ENCODE measurements around the gene IGLON5. TPM values are rescaled to one million over a fixed set of nuclear protein-coding genes. Genes with fewer than 3 reads are reported as not detected.

Gene IGLON5
- total RNA-seq, 1 experiment from 2014 or later: 41.2 TPM

- no peaks in the 10 kb centered on the region for H3K9me3 Mint-ChIP-seq
- no peaks in the 10 kb centered on the region for H3K27me3 Mint-ChIP-seq (ENCODE audit: low read depth)
- TF ChIP-seq ERG (CRISPR knock-in tag; IDR thresholded peaks at IDR 0.05): no peak
- no peak for TF ChIP-seq JUN (CRISPR knock-in tag; IDR thresholded peaks at IDR 0.05)
- TF ChIP-seq ZNF232 (CRISPR knock-in tag; IDR thresholded peaks at IDR 0.05): no peak
- no peak for TF ChIP-seq ZNF425 (CRISPR knock-in tag; conservative IDR thresholded peaks at IDR 0.05)
- DNase-seq (ENCODE audit: low spot score) (no peak), ATAC-seq (no peak)
- ChIA-PET POLR2A (no interaction called here), CTCF (no interaction called here)
- no peaks in the 10 kb centered on the region for H3K36me3 Mint-ChIP-seq
- H3K4me3 Mint-ChIP-seq: no peak overlapping the region
- H3K27ac Mint-ChIP-seq: no peak overlapping the region
- H3K4me1 Mint-ChIP-seq: peaks cover 20% of the 10 kb centered on the region
These were observed 46.5 kb downstream of the IGLON5 start for GRCh38 chr19:51357952-51358351.

- no peak for TF ChIP-seq IRF1 (CRISPR knock-in tag; IDR thresholded peaks at IDR 0.05)
- no peak for TF ChIP-seq ZNF219 (CRISPR knock-in tag; IDR thresholded peaks at IDR 0.05; ENCODE audit: borderline replicate concordance)
- no peak for TF ChIP-seq USF2 (CRISPR knock-in tag; IDR thresholded peaks at IDR 0.05)
- TF ChIP-seq ESRRA (CRISPR knock-in tag; IDR thresholded peaks at IDR 0.05; ENCODE audit: borderline replicate concordance): no peak
- TF ChIP-seq SMAD4 (CRISPR knock-in tag; IDR thresholded peaks at IDR 0.05): no peak
- TF ChIP-seq PREB (CRISPR knock-in tag; IDR thresholded peaks at IDR 0.05; ENCODE audit: borderline replicate concordance): no peak
- Mint-ChIP-seq H3K36me3 (no peaks in the 10 kb centered on the region), H3K27me3 (ENCODE audit: low read depth) (no peaks in the 10 kb centered on the region), H3K4me1 (peaks cover 24% of the 10 kb centered on the region), H3K4me3 (no peak overlapping the region), H3K9me3 (no peaks in the 10 kb centered on the region), H3K27ac (no peak overlapping the region)
- POLR2A ChIA-PET: no interaction called here
- DNase-seq (ENCODE audit: low spot score): no peak
- CTCF ChIA-PET: interaction anchor here (1.1 kb wide), 1 partner anchor 20 kb away, joined by 3 read pairs; no protein-coding TSS in a partner anchor
- no peak for ATAC-seq
These were observed 47.9 kb downstream of the IGLON5 start for GRCh38 chr19:51359294-51359693.

- Mint-ChIP-seq H3K36me3 (no peaks in the 10 kb centered on the region), H3K27me3 (ENCODE audit: low read depth) (no peaks in the 10 kb centered on the region), H3K4me3 (no peak overlapping the region), H3K27ac (no peak overlapping the region), H3K9me3 (no peaks in the 10 kb centered on the region), H3K4me1 (peaks cover 26% of the 10 kb centered on the region)
- no peak for ATAC-seq
- POLR2A ChIA-PET: no interaction called here
- no peak for DNase-seq (ENCODE audit: low spot score)
- TF ChIP-seq ZNF219 (CRISPR knock-in tag; IDR thresholded peaks at IDR 0.05; ENCODE audit: borderline replicate concordance) (no peak), ETV6 (CRISPR knock-in tag; IDR thresholded peaks at IDR 0.05) (no peak), PREB (CRISPR knock-in tag; IDR thresholded peaks at IDR 0.05; ENCODE audit: borderline replicate concordance) (no peak), RELA (CRISPR knock-in tag; IDR thresholded peaks at IDR 0.05; ENCODE audit: borderline replicate concordance) (no peak), FOXP1 (CRISPR knock-in tag; IDR thresholded peaks at IDR 0.05; ENCODE audit: borderline replicate concordance) (no peak), AFF4 (CRISPR knock-in tag; IDR thresholded peaks at IDR 0.05; ENCODE audit: borderline replicate concordance) (no peak)
- CTCF ChIA-PET: no interaction called here
These were observed 49.8 kb downstream of the IGLON5 start for GRCh38 chr19:51361239-51361638.

Measured in WTC11 (cell line).